Astrocyte of the cerebellum (primary cell): Measurements from ENCODE around the gene MRPS35.

Source experiments
- DNase-seq: peaks from one replicate; pipeline ENCODE4 v3.0.0-alpha.2; 2011; ENCODE audit warnings: low read depth
- H3K4me3 ChIP-seq: 2 replicates; pipeline ENCODE4 v1.5.1; 2011; ENCODE audit warnings: mild to moderate bottlenecking, low read depth, low read length, moderate library complexity
- CTCF ChIP-seq: IDR thresholded peaks from 2 replicates; pipeline ENCODE4 v1.5.1; 2012; ENCODE audit warnings: low read length, low read depth, moderate library complexity, mild to moderate bottlenecking; ENCODE audit errors: missing control alignments
- in situ Hi-C: cut with HindIII; loops from 2 replicates; pipeline ENCODE4 v1.10.0; 2017; ENCODE audit warnings: low sequenced_read_pairs

MRPS35 gene

DNA sequence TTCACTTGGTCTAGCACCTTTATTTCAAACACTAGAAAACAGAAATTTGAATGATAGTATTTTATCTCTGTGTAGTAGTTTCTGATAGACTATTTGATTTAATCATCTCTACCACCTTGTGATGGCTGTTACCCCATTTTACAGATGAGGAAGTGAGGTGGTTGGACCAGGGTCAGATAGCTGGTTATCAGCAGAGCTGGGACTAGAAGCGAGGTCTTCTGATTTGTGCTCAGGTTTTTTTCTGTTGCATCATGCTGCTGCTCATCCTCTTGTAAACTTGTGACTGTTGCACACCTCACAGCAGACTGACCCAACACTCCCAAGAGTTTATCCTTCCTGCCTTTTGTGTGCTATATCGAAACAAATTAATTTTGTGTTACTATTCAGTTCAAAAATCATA, 79.5 kb downstream of the MRPS35 start:
- no peak for DNase-seq
- H3K4me3 ChIP-seq, result no peak overlapping the region
- TF ChIP-seq CTCF, result no peak
- in situ Hi-C loops, result no loop called here

DNA sequence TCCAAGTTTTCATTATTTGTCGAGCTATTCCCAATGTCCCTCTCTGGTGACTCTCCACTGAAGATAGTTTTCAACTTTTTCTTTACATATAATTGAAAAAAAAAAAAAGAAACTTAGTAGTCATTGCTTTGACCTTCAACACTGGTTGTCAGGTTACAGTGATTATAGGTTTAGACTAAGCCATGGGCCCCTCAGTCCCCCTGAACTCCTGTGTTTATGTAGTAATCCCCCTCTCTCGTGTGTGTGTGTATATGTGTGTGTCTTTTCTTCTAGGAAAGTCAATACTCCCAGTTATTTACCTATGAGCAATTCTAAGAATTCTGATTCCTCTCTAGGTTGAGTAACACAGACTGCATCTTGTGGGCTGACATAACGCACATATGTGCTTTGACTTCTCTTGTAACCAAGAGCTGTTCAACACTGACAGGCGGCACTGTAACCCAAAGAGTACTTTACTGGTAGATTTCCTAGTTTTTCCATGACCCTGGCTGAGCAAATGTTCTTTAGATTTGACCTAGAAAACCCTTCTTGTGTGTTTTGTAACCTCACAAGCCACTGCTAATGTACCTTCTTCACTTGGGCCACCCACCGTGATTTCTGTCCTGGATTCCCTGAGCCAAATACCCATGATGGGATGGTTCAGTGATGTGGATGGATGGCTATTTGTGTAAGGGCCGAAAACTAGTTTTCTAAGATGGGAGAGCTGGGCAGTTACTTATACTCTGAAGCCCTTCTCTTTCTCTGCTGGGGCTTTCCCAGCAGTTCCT, 84.4 kb downstream of the MRPS35 start:
- H3K4me3 ChIP-seq, result no peak overlapping the region
- TF ChIP-seq CTCF, result no peak
- no peak for DNase-seq
- in situ Hi-C loops, result no loop called here

DNA sequence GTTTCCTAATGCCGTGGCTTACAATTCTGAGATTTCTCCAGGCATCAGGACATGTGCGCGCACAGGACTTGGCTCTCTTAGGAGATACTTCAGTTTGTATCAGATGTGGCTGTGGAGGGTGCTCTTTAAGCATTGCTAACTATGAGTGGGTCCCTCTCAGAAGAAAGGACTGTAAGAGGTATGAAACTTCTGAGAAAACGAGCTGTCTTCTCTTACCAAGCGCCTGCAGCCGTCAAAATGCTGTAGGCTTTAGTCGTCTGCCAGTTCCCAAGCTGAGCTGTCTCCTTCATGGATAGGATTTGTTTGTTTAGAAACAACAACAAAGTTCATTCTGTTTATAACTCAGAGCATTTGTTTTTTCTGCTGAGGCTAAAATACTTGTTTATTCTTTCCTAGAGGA, 85.5 kb downstream of the MRPS35 start:
- no peak overlapping the region for H3K4me3 ChIP-seq
- DNase-seq, result no peak
- no peak for TF ChIP-seq CTCF
- in situ Hi-C loops, result no loop called here

DNA sequence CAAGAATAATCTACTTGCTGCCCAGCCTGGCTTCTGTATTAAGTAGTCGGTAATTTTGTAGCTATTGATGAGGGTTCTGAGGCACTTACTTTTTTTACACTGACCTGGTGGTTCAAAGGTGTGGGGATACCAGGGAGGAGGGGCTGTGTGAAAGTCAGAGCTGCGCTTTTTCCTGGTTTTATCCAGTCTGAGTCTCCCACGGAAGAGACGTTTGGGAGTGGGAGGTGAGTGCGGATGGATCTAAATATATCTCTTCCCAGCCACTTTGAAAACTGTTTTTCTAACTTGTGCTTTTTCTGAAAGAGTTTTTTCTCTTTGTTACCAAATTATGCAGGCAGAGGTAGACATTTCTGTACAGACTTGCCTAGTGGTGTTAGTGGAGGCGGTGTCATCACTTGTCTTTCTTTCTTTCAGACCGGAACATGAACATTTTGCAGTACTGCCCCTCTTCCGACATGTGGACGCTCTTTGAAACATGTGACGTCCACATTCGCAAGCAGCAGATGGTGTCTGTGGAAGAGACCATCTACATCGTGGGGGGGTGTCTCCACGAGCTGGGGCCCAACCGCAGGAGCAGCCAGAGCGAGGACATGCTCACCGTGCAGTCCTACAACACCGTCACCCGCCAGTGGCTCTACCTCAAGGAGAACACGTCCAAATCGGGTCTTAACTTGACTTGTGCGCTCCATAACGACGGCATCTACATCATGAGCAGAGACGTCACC, 86.8 kb downstream of the MRPS35 start:
- no peak overlapping the region for H3K4me3 ChIP-seq
- DNase-seq, result no peak
- in situ Hi-C loops, result no loop called here
- TF ChIP-seq CTCF, result no peak

DNA sequence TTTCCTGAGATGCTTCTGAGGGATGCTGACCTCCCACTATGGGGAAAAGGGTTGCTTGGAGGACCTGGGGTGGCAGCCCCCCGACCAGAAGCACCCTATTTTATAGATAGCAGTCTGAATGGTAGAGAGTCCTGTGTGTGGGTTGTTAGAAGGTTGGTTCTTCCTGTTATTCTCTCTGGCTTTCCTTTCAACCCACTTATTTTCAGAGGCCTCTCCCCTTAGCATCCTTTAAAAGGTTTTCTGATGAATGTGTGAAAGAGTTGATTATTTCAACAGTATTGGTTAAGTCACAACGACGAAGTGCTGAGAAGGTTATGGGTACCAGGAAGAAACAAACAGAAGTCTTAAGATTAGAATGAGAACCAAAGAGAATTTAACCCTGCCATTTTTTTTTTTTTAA, 90.2 kb downstream of the MRPS35 start:
- TF ChIP-seq CTCF, result no peak
- H3K4me3 ChIP-seq, result no peak overlapping the region
- DNase-seq, result no peak
- in situ Hi-C loops, result no loop called here

- no peak overlapping the region for H3K4me3 ChIP-seq
- in situ Hi-C loops, result no loop called here
- TF ChIP-seq CTCF, result no peak
- DNase-seq, result no peak
These were observed 91.0 kb downstream of the MRPS35 start for GRCh38 chr12:27801630-27802029.
